K562 (cell line): ENCODE results near the gene UCK1. TPM values are rescaled to one million over a fixed set of nuclear protein-coding genes. Genes with fewer than 3 reads are reported as not detected.

Experiments used
- CBX1 ChIP-seq: sonication (generic); IDR thresholded peaks from 2 replicates; pipeline ENCODE4 v1.6.1; 2016; ENCODE audit warnings: antibody characterized with exemption, low read depth, mild to moderate bottlenecking
- GABPA ChIP-seq: fragments of 200-800 bp; sonication (Bioruptor generic); conservative IDR thresholded peaks from 2 replicates; pipeline ENCODE4 v1.6.1; 2016; ENCODE audit warnings: low read depth, missing genetic modification characterization, missing compliant biosample characterization
- HES1 ChIP-seq: fragments of 450-650 bp; IDR thresholded peaks from 2 replicates; pipeline ENCODE4 v1.6.1; 2016; ENCODE audit warnings: low read depth, mild to moderate bottlenecking, moderate library complexity
- HNRNPL ChIP-seq: fragments of 200-400 bp; formaldehyde crosslinking; IDR thresholded peaks from 2 replicates; pipeline ENCODE4 v1.6.1; 2017; ENCODE audit warnings: low read depth, mild to moderate bottlenecking, low read length
- JUND ChIP-seq, 2 experiments: IDR thresholded peaks; 2 replicates in 1 of 2; 3 replicates in 1 of 2; pipeline ENCODE4 v1.6.1; 2011; ENCODE audit warnings: borderline replicate concordance in 2 of 2, low read depth in 2 of 2, low read length in 2 of 2, improper control_type of control experiment in 1 of 2, missing biosample characterization in 1 of 2, missing genetic modification characterization in 1 of 2, missing genetic modification reagents in 1 of 2
- L3MBTL2 ChIP-seq: fragments of 450-650 bp; IDR thresholded peaks from 2 replicates; pipeline ENCODE4 v1.6.1; 2016; ENCODE audit warnings: mild to moderate bottlenecking, moderate library complexity
- MAZ ChIP-seq, 2 experiments: fragments of 450-650 bp in 1 of 2; sonication (generic) in 1 of 2; formaldehyde crosslinking; IDR thresholded peaks in 1 of 2; conservative IDR thresholded peaks in 1 of 2; 2 replicates each; pipeline versions ENCODE4 v1.4.0 to v1.5.0; 2020; ENCODE audit warnings: mild to moderate bottlenecking in 1 of 2, missing genetic modification reagents in 1 of 2
- MBD1 ChIP-seq: fragments of 250-450 bp; sonication (Bioruptor Pico); IDR thresholded peaks from 2 replicates; pipeline ENCODE4 v1.8.0; 2022; ENCODE audit warnings: inconsistent platforms
- NEUROD1 ChIP-seq: fragments of 150-350 bp; IDR thresholded peaks from 2 replicates; pipeline ENCODE4 v1.6.1; 2014; ENCODE audit warnings: borderline replicate concordance, low read length, low read depth; ENCODE audit not compliant: partially characterized antibody
- PCBP2 ChIP-seq: fragments of 200-400 bp; formaldehyde crosslinking; IDR thresholded peaks from 2 replicates; pipeline ENCODE4 v1.6.1; 2018; ENCODE audit warnings: low read length, low read depth, mild to moderate bottlenecking, moderate library complexity; ENCODE audit not compliant: poor library complexity, severe bottlenecking
- PHF20 ChIP-seq: fragments of 450-650 bp; IDR thresholded peaks from 2 replicates; pipeline ENCODE4 v1.6.1; 2018; ENCODE audit not compliant: partially characterized antibody
- SIN3B ChIP-seq: fragments of 450-650 bp; IDR thresholded peaks from 2 replicates; pipeline ENCODE4 v1.6.1; 2017; ENCODE audit warnings: low read depth, mild to moderate bottlenecking, moderate library complexity
- U2AF1 ChIP-seq: fragments of 200-400 bp; formaldehyde crosslinking; optimal IDR thresholded peaks from 2 replicates; pipeline ENCODE3; 2017; ENCODE audit warnings: mild to moderate bottlenecking, low read depth, low read length, moderate library complexity
- ZBTB7A ChIP-seq: IDR thresholded peaks from 2 replicates; pipeline ENCODE4 v1.6.1; 2011; ENCODE audit warnings: low read depth, mild to moderate bottlenecking, low read length, moderate library complexity, borderline replicate concordance; ENCODE audit not compliant: control insufficient read depth
- ZFX ChIP-seq: sonication (generic); formaldehyde crosslinking; IDR thresholded peaks from 2 replicates; pipeline ENCODE4 v1.8.0; 2022; ENCODE audit warnings: mild to moderate bottlenecking, missing genetic modification reagents, moderate library complexity
- ZNF175 ChIP-seq: fragments of 200-800 bp; sonication (Bioruptor generic); IDR thresholded peaks from 2 replicates; pipeline ENCODE4 v1.6.1; 2016; ENCODE audit warnings: low read depth, mild to moderate bottlenecking, missing genetic modification characterization, missing compliant biosample characterization
- polyA plus RNA-seq, 8 experiments: library from polyadenylated mRNA; depleted of rRNA in 4 of 8; stranded (reverse) in 5 of 8; unstranded in 3 of 8; fragments of >200 nt; fragmentation: Nextera tagmentation in 2 of 8; fragmentation: Illumina TruSeq in 1 of 8; extraction: Ambion mirVana in 2 of 8; extraction: Trizol in 1 of 8; gene quantifications; 2 replicates each; pipeline versions ENCODE4 v1.2.1 to v1.2.3, GENCODE V29; 2011 to 2014; ENCODE audit warnings: inconsistent platforms in 1 of 8, missing spikeins in 1 of 8
- total RNA-seq, 7 experiments: library from RNA; depleted of rRNA in 6 of 7; stranded (reverse); fragments of >200 nt in 6 of 7; fragmentation: Illumina TruSeq in 2 of 7; extraction: Trizol in 2 of 7; gene quantifications; 2 replicates each; pipeline versions ENCODE4 v1.2.1 to v1.2.3, GENCODE V29; 2011 to 2021; ENCODE audit warnings: low replicate concordance in 1 of 7
- TF ChIP-seq, protein P1 (sequence below): fragments of 450-650 bp; IDR thresholded peaks from 2 replicates; pipeline ENCODE4 v1.6.1; 2017; ENCODE audit warnings: antibody characterized with exemption, mild to moderate bottlenecking

UCK1 gene
- total and polyA plus RNA-seq, 9 of the 15 experiments (the other 6 are each of a cell fraction or from before 2014, with no cell fraction given): 0.27 to 27.5 (median 16.1) TPM

DNA sequence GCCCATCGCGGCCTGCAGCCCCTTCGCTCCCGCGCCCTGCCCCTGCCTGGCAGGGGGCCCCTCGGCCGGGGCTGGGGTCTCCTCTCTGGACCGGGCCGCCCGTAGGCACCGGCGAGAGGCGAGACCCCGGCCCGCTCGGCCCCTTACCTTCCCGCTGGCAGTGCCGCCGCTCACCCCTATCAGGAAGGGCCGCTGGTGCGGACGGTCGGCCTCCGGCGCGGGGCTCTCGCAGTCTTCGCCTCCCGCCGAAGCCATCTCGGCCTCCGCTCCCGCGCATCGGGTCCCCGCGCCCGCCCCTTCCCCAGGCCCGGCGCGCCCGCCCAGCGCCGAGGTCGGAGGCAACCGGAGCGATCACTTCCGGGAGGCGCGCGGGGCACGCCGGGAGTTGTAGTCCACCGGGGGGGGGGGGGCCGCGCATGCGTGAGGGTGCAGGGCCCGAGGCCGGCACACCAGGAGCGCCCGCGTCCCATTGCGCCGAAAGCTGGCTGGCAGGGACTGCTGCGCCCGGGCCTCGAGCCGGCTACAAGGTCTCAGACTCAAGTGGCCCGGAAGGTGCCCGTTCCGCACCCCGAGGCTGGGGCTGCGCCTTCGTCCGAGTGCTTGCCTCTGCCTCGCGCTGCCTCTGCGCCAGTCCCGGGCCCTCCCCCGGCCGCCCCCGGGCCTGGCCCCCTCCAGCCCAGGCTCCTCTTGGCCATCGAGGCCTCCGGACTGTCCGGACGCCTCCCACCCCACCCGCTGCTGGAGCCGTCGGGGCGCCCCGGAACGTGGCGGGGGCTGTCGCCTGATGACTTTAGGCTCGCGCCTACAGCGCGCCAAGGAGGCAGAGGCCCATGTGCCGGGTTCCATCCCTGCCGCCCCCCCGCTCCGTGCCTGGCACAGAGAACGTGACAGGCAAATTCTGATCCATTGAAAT lies at the start of gene UCK1 (continued):
- TF ChIP-seq ZNF175 (CRISPR knock-in tag): 0 out of 2 replicates have a peak, but pooled peaks have one; percentile 41
- TF ChIP-seq NEUROD1: no peak
- TF ChIP-seq MBD1 (CRISPR knock-in tag): peak; percentile 6; the same call in 1 of the 2 replicates
- peak in 1 of 2 experiments; percentile 83; a peak in 2 of 4 replicates for TF ChIP-seq MAZ (CRISPR knock-in tag; conservative IDR thresholded peaks at IDR 0.05 in 1 of 2, IDR thresholded peaks at IDR 0.05 in 1 of 2)
- peak; percentile 98 for TF ChIP-seq GABPA (tag)
- 0 out of 2 replicates have a peak, but pooled peaks have one; percentile 12 for TF ChIP-seq CBX1
- TF ChIP-seq, protein P1, sequence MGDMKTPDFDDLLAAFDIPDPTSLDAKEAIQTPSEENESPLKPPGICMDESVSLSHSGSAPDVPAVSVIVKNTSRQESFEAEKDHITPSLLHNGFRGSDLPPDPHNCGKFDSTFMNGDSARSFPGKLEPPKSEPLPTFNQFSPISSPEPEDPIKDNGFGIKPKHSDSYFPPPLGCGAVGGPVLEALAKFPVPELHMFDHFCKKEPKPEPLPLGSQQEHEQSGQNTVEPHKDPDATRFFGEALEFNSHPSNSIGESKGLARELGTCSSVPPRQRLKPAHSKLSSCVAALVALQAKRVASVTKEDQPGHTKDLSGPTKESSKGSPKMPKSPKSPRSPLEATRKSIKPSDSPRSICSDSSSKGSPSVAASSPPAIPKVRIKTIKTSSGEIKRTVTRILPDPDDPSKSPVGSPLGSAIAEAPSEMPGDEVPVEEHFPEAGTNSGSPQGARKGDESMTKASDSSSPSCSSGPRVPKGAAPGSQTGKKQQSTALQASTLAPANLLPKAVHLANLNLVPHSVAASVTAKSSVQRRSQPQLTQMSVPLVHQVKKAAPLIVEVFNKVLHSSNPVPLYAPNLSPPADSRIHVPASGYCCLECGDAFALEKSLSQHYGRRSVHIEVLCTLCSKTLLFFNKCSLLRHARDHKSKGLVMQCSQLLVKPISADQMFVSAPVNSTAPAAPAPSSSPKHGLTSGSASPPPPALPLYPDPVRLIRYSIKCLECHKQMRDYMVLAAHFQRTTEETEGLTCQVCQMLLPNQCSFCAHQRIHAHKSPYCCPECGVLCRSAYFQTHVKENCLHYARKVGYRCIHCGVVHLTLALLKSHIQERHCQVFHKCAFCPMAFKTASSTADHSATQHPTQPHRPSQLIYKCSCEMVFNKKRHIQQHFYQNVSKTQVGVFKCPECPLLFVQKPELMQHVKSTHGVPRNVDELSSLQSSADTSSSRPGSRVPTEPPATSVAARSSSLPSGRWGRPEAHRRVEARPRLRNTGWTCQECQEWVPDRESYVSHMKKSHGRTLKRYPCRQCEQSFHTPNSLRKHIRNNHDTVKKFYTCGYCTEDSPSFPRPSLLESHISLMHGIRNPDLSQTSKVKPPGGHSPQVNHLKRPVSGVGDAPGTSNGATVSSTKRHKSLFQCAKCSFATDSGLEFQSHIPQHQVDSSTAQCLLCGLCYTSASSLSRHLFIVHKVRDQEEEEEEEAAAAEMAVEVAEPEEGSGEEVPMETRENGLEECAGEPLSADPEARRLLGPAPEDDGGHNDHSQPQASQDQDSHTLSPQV: 0 out of 2 replicates have a peak, but pooled peaks have one; percentile 54
- peak; percentile 43 for TF ChIP-seq U2AF1
- peak; percentile 21; the same call in 1 of the 2 replicates for TF ChIP-seq SIN3B
- TF ChIP-seq PCBP2: no peak
- TF ChIP-seq HES1: no peak
- peak; percentile 49; the same call in 1 of the 2 replicates for TF ChIP-seq L3MBTL2
- 0 out of 2 replicates have a peak, but pooled peaks have one; percentile 31 for TF ChIP-seq HNRNPL
- TF ChIP-seq JUND (IDR thresholded peaks at IDR 0.05; ENCODE audit: borderline replicate concordance, low read depth, low read length): peak; percentile 4; the same call in 1 of the 2 replicates
- TF ChIP-seq JUND (tag; IDR thresholded peaks at IDR 0.05; ENCODE audit: borderline replicate concordance, low read depth, low read length): no peak; the same call in 2 of the 3 replicates
- peak; percentile 79 for TF ChIP-seq ZBTB7A
- TF ChIP-seq PHF20: peak; percentile 71
- peak; percentile 90 for TF ChIP-seq ZFX
